Measurements from ENCODE around the gene KRT76. TPM values are rescaled to one million over a fixed set of nuclear protein-coding genes. Genes with fewer than 3 reads are reported as not detected.

Gene KRT76
- polyA plus RNA-seq, 1 of the 3 experiments (the other 2 are of a cell fraction), result not detected

DNA sequence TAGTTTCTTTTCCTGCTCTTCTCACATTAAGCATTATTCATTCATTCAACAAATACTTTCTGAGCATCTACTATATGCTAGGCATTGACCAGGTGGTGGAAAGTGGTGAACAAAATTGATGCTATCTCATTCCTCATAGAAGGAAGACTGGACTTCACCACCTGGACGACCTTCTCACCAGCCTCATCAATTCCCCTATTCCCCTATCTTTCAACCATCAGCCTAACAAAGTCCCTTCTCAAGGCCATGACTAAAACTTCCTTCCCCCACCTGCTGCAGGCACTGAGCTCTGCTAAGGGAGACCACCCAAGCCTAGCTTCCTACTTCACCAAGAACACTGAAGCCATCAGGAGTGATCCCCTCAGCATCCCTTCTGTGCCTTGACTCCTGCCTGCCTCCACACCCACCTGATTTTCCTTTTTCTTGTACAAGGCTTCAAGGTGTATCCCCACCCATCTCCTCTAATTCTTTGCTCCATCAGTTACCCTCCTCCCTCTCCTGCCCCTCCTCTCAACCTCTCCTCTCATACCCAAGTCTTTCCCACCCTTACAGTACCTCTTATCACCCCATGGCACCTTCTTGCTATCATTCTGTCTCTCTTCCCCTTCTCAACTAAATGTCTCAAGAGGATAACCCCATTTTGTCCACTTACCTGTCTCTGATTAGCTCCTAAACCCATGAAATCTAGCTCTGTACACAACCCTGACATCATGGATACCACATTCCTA lies 19.5 kb downstream of the KRT76 start:
- no peaks in the 10 kb centered on the region; a peak in 1 of 4 replicates for H3K4me1 ChIP-seq (ENCODE audit: control insufficient read depth in 1 of 2, insufficient read depth in 2 of 2, low read depth in 1 of 2, low read length in 1 of 2)
- H3K27ac ChIP-seq (ENCODE audit: low read depth in 2 of 2, low read length in 1 of 2), result no peak overlapping the region
- H2AFZ ChIP-seq (ENCODE audit: low read depth), result no peak overlapping the region
- 0% methylated on average over 1 of the region's 1 CpG for WGBS (ENCODE audit: low lambda C conversion rate)
- no peak overlapping the region for H3K4me3 ChIP-seq (ENCODE audit: low read depth in 2 of 2, low read length in 1 of 2)
- H3K79me2 ChIP-seq (ENCODE audit: insufficient read depth), result no peaks in the 10 kb centered on the region
- no peaks in the 10 kb centered on the region for H3F3A ChIP-seq (replicated peaks; ENCODE audit: insufficient read depth)
- no peak for DNase-seq
- no peaks in the 10 kb centered on the region for H3K9me2 ChIP-seq
- ChIA-PET CTCF (interaction anchor here (0.6 to 1.0 kb wide), 2 partner anchors 44 to 367 kb away, joined by 3 read pairs; no protein-coding TSS in a partner anchor), POLR2A (no interaction called here)
- H3K9me3 ChIP-seq, result no peaks in the 10 kb centered on the region
- no peak overlapping the region for H3K9ac ChIP-seq
- no peaks in the 10 kb centered on the region for H3K27me3 ChIP-seq (ENCODE audit: insufficient read depth)
- H3K36me3 ChIP-seq (replicated peaks in 1 of 2; ENCODE audit: control insufficient read depth in 1 of 2, insufficient read depth in 2 of 2, low read length in 1 of 2), result no peaks in the 10 kb centered on the region
- H4K20me1 ChIP-seq (ENCODE audit: insufficient read depth), result no peaks in the 10 kb centered on the region
- no peak for TF ChIP-seq ELF1 (IDR thresholded peaks at IDR 0.05)
- TF ChIP-seq CHD2 (IDR thresholded peaks at IDR 0.05; ENCODE audit: low read length, partially characterized antibody), result no peak
- TF ChIP-seq FOSL2 (IDR thresholded peaks at IDR 0.05; ENCODE audit: borderline replicate concordance, low read depth), result no peak
- TF ChIP-seq GATA2 (CRISPR knock-in tag; IDR thresholded peaks at IDR 0.05), result no peak
- no peak for TF ChIP-seq USF1 (IDR thresholded peaks at IDR 0.05; ENCODE audit: borderline replicate concordance, low read depth)
- TF ChIP-seq, protein P1, sequence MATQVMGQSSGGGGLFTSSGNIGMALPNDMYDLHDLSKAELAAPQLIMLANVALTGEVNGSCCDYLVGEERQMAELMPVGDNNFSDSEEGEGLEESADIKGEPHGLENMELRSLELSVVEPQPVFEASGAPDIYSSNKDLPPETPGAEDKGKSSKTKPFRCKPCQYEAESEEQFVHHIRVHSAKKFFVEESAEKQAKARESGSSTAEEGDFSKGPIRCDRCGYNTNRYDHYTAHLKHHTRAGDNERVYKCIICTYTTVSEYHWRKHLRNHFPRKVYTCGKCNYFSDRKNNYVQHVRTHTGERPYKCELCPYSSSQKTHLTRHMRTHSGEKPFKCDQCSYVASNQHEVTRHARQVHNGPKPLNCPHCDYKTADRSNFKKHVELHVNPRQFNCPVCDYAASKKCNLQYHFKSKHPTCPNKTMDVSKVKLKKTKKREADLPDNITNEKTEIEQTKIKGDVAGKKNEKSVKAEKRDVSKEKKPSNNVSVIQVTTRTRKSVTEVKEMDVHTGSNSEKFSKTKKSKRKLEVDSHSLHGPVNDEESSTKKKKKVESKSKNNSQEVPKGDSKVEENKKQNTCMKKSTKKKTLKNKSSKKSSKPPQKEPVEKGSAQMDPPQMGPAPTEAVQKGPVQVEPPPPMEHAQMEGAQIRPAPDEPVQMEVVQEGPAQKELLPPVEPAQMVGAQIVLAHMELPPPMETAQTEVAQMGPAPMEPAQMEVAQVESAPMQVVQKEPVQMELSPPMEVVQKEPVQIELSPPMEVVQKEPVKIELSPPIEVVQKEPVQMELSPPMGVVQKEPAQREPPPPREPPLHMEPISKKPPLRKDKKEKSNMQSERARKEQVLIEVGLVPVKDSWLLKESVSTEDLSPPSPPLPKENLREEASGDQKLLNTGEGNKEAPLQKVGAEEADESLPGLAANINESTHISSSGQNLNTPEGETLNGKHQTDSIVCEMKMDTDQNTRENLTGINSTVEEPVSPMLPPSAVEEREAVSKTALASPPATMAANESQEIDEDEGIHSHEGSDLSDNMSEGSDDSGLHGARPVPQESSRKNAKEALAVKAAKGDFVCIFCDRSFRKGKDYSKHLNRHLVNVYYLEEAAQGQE (IDR thresholded peaks at IDR 0.05; ENCODE audit: low read depth, low read length), result no peak
- no peak for TF ChIP-seq USF2 (IDR thresholded peaks at IDR 0.05; ENCODE audit: borderline replicate concordance, low read depth, low read length)
- no peak for TF ChIP-seq GABPA (IDR thresholded peaks at IDR 0.05; ENCODE audit: low read depth)
- no peak overlapping the region for H3K4me2 ChIP-seq

GRCh38 chr12:52756281-52756960 lies 20.7 kb downstream of the KRT76 start:
- Histone ChIP-seq H3K4me3 (ENCODE audit: low read depth in 2 of 2, low read length in 1 of 2) (no peak overlapping the region), H3K27ac (ENCODE audit: low read depth in 2 of 2, low read length in 1 of 2) (no peak overlapping the region), H3K9ac (no peak overlapping the region), H3K79me2 (ENCODE audit: insufficient read depth) (no peaks in the 10 kb centered on the region), H4K20me1 (ENCODE audit: insufficient read depth) (no peaks in the 10 kb centered on the region), H3K27me3 (ENCODE audit: insufficient read depth) (no peaks in the 10 kb centered on the region), H3K4me1 (ENCODE audit: control insufficient read depth in 1 of 2, insufficient read depth in 2 of 2, low read depth in 1 of 2, low read length in 1 of 2) (no peaks in the 10 kb centered on the region; a peak in 1 of 4 replicates), H2AFZ (ENCODE audit: low read depth) (no peak overlapping the region), H3K4me2 (no peak overlapping the region), H3F3A (replicated peaks; ENCODE audit: insufficient read depth) (no peaks in the 10 kb centered on the region), H3K9me3 (no peaks in the 10 kb centered on the region), H3K9me2 (no peaks in the 10 kb centered on the region), H3K36me3 (replicated peaks in 1 of 2; ENCODE audit: control insufficient read depth in 1 of 2, insufficient read depth in 2 of 2, low read length in 1 of 2) (no peaks in the 10 kb centered on the region)
- POLR2A ChIA-PET, result no interaction called here
- no peak for TF ChIP-seq TCF12 (IDR thresholded peaks at IDR 0.05)
- no peak for TF ChIP-seq NFIC (IDR thresholded peaks at IDR 0.05; ENCODE audit: borderline replicate concordance)
- TF ChIP-seq TEAD4 (IDR thresholded peaks at IDR 0.05; ENCODE audit: borderline replicate concordance, insufficient read depth), result no peak
- no peak for TF ChIP-seq MEF2A (IDR thresholded peaks at IDR 0.05; ENCODE audit: borderline replicate concordance, low read depth)
- TF ChIP-seq, protein P1 (IDR thresholded peaks at IDR 0.05; ENCODE audit: low read depth, low read length), result no peak
- no peak for TF ChIP-seq POLR2AphosphoS5 (IDR thresholded peaks at IDR 0.05; ENCODE audit: low read depth, low read length)
- WGBS (ENCODE audit: low lambda C conversion rate), result 16% methylated on average over 8 of the region's 8 CpGs
- CTCF ChIA-PET, result interaction anchor here (1.0 kb wide), 1 partner anchor 8 kb away, joined by 3 read pairs; no protein-coding TSS in a partner anchor
- no peak for DNase-seq

Data from SK-N-SH (cell line).